ENCODE measurements around the gene ZFYVE1. TPM values are rescaled to one million over a fixed set of nuclear protein-coding genes. Genes with fewer than 3 reads are reported as not detected.

The ZFYVE1 gene
- total and polyA plus RNA-seq, 2 experiments from 2014 or later = 3.2 to 12.5 TPM

GRCh38 chr14:72970824-72971434 is 56.0 kb downstream of the ZFYVE1 start:
- Histone ChIP-seq H4K20me1 (replicated peaks; ENCODE audit: insufficient read depth) (no peaks in the 10 kb centered on the region), H3K79me2 (replicated peaks; ENCODE audit: insufficient read depth) (no peaks in the 10 kb centered on the region), H3K4me3 (no peak overlapping the region), H3K27ac (ENCODE audit: low read depth) (no peak overlapping the region), H3K27me3 (ENCODE audit: insufficient read depth) (no peaks in the 10 kb centered on the region), H3K4me1 (ENCODE audit: insufficient read depth) (no peaks in the 10 kb centered on the region), H3K9me2 (ENCODE audit: insufficient read depth) (no peaks in the 10 kb centered on the region), H3K4me2 (no peak overlapping the region), H2AFZ (no peak overlapping the region), H3F3A (replicated peaks; ENCODE audit: low read depth) (no peaks in the 10 kb centered on the region), H3K36me3 (ENCODE audit: insufficient read depth) (no peaks in the 10 kb centered on the region; the same call in 1 of the 2 replicates)
- no peak overlapping the region for H3K4me3 Mint-ChIP-seq
- ATAC-seq = no peak
- H3K27me3 Mint-ChIP-seq (ENCODE audit: insufficient read depth, low read depth, poor library complexity) = peaks cover 2% of the 10 kb centered on the region
- H3K36me3 Mint-ChIP-seq (ENCODE audit: low read depth) = peaks cover 22% of the 10 kb centered on the region
- H3K4me1 Mint-ChIP-seq = no peaks in the 10 kb centered on the region; the same call in 2 of the 3 replicates
- no peaks in the 10 kb centered on the region for H3K9me3 Mint-ChIP-seq
- no peak overlapping the region for H3K27ac Mint-ChIP-seq
- no peak for DNase-seq (ENCODE audit: low spot score)
- TF ChIP-seq ZNF331 (CRISPR knock-in tag; IDR thresholded peaks at IDR 0.05; ENCODE audit: low read depth) (no peak), STAT1 (IDR thresholded peaks at IDR 0.05; ENCODE audit: unreplicated experiment) (no peak), JUNB (IDR thresholded peaks at IDR 0.05; ENCODE audit: unreplicated experiment) (no peak), EZH2phosphoT487 (IDR thresholded peaks at IDR 0.05; ENCODE audit: unreplicated experiment) (no peak), REST (IDR thresholded peaks at IDR 0.05; ENCODE audit: unreplicated experiment) (no peak), CTCF (conservative IDR thresholded peaks at IDR 0.05; ENCODE audit: low read depth in 2 of 2) (no peak), ZNF114 (CRISPR knock-in tag; IDR thresholded peaks at IDR 0.05) (no peak), NANOG (IDR thresholded peaks at IDR 0.05; ENCODE audit: borderline replicate concordance) (no peak), EZH2 (IDR thresholded peaks at IDR 0.05; ENCODE audit: low read depth, unreplicated experiment) (no peak), CREB1 (CRISPR knock-in tag; IDR thresholded peaks at IDR 0.05; ENCODE audit: low read depth) (no peak), POLR2AphosphoS5 (IDR thresholded peaks at IDR 0.05; ENCODE audit: low read depth) (no peak), ETS1 (IDR thresholded peaks at IDR 0.05) (no peak), ZNF462 (CRISPR knock-in tag; IDR thresholded peaks at IDR 0.05) (no peak)

All from GM23338 (cell line).